Fibroblast of villous mesenchyme (primary cell): ENCODE data around the gene BAIAP2. TPM values are rescaled to one million over a fixed set of nuclear protein-coding genes. Genes with fewer than 3 reads are reported as not detected.

Experiments used
- DNase-seq: peaks from one replicate; pipeline ENCODE4 v3.0.0-alpha.2; 2010; ENCODE audit warnings: low read depth
- H3K4me3 ChIP-seq: 2 replicates; pipeline ENCODE4 v1.5.1; 2011; ENCODE audit warnings: low read depth, mild to moderate bottlenecking, low read length
- CTCF ChIP-seq: IDR thresholded peaks from 2 replicates; pipeline ENCODE4 v1.5.1; 2012; ENCODE audit warnings: low read depth, mild to moderate bottlenecking, low read length; ENCODE audit not compliant: insufficient read depth
- total RNA-seq: library from RNA; depleted of rRNA; stranded (reverse); fragments of >200 nt; gene quantifications from 2 replicates; pipeline ENCODE4 v1.2.3, GENCODE V29; 2012

The BAIAP2 gene
- total RNA-seq, 1 donor: 25.0 TPM

- DNase-seq: no peak
- no peak overlapping the region for H3K4me3 ChIP-seq
- TF ChIP-seq CTCF: no peak
Observed at GRCh38 chr17:81056312-81056711, 21.4 kb downstream of the BAIAP2 start.

GRCh38 chr17:81057079-81057730 is 22.3 kb downstream of the BAIAP2 start:
- no peak overlapping the region for H3K4me3 ChIP-seq
- TF ChIP-seq CTCF: no peak
- DNase-seq: peak; percentile 82

- TF ChIP-seq CTCF: no peak
- H3K4me3 ChIP-seq: no peak overlapping the region
- no peak for DNase-seq
Observed at GRCh38 chr17:81057777-81058176, 22.8 kb downstream of the BAIAP2 start.

GRCh38 chr17:81058263-81058871 is 23.4 kb downstream of the BAIAP2 start:
- DNase-seq: no peak
- H3K4me3 ChIP-seq: no peak overlapping the region
- no peak for TF ChIP-seq CTCF

- no peak for TF ChIP-seq CTCF
- DNase-seq: peak; percentile 56
- H3K4me3 ChIP-seq: no peak overlapping the region
Observed at GRCh38 chr17:81059026-81059425, 24.1 kb downstream of the BAIAP2 start.

- DNase-seq: no peak
- no peak overlapping the region for H3K4me3 ChIP-seq
- no peak for TF ChIP-seq CTCF
Observed at GRCh38 chr17:81060416-81060815, 25.5 kb downstream of the BAIAP2 start.
